Posterior cingulate gyrus (tissue), 11 donors: Measurements from ENCODE around the gene MICOS13.
"Not testable (repeated sequence)": the region's sequence is repeated elsewhere in the genome, so short reads cannot be mapped to it uniquely, and the experiment has no call there.

ENCODE experiments used
- DNase-seq, 10 donors: peaks; one replicate each; pipeline versions ENCODE4 v3.0.0 to v3.0.0-alpha.2; 2020 to 2021; ENCODE audit warnings: mixed read lengths in 3 of 10
- intact Hi-C: fragments of 100-400 bp; cut with DNase I; formaldehyde crosslinking; loops from one replicate; pipeline ENCODE4 v1.15.1; 2023

The MICOS13 gene

DNA sequence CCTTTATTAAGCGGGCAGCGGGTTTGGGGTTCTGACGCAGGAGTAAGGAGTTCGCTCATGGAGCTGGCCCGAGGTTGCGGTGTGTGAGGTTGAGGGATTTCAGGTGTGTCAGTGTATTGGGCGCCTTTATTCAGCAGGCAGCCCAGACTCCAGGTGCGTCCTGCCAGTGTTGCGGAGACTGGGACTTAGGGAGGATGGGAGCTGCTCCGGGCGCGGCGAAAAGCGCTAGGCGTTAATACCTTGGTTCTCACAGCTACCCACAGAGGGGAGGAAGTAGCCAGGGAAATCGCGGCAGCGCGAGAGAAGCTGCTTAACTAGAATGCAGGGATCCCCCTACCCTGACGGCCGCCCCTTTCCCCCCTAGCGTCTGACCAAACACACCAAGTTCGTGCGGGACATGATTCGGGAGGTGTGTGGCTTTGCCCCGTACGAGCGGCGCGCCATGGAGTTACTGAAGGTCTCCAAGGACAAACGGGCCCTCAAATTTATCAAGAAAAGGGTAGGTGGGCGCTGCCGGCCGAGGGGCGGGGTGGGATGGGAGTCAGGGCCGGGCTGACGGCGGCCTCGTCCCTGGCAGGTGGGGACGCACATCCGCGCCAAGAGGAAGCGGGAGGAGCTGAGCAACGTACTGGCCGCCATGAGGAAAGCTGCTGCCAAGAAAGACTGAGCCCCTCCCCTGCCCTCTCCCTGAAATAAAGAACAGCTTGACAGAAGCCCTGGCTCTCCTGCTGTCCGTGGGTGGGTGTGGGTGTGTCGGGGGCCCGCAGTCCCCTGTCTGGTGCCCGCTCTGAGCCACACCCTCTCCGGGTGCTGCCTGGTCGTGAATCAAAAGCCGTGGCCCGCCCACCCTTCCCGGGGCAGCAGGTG is 10.9 kb upstream of the MICOS13 start:
- DNase-seq: peak in 3 of 10 donors; percentile 38 to 81 (median 45)
- intact Hi-C loops: loop anchor here (1.0 kb wide), 1 partner anchor 29 kb away; the partner anchor contains the start of genes CATSPERD and LONP1

GRCh38 chr19:5690125-5690954 is 10.0 kb upstream of the MICOS13 start, which contains the start of gene RPL36:
RPL36 (plus strand) TSS chr19:5690295; CDS start chr19:5690508, 213 bp downstream.
- intact Hi-C loops: loop anchor here (1.0 kb wide), 1 partner anchor 30 kb away; the partner anchor contains the start of genes CATSPERD and LONP1
- peak; percentile 93 to 99 (median 96) for DNase-seq

GRCh38 chr19:5688262-5688881 is 8.1 kb upstream of the MICOS13 start:
- DNase-seq, intact Hi-C loops: not testable (repeated sequence)

GRCh38 chr19:5687360-5688198 is 7.3 kb upstream of the MICOS13 start:
- intact Hi-C loops: no loop called here
- peak in 1 of 10 donors; percentile 84 for DNase-seq

DNA sequence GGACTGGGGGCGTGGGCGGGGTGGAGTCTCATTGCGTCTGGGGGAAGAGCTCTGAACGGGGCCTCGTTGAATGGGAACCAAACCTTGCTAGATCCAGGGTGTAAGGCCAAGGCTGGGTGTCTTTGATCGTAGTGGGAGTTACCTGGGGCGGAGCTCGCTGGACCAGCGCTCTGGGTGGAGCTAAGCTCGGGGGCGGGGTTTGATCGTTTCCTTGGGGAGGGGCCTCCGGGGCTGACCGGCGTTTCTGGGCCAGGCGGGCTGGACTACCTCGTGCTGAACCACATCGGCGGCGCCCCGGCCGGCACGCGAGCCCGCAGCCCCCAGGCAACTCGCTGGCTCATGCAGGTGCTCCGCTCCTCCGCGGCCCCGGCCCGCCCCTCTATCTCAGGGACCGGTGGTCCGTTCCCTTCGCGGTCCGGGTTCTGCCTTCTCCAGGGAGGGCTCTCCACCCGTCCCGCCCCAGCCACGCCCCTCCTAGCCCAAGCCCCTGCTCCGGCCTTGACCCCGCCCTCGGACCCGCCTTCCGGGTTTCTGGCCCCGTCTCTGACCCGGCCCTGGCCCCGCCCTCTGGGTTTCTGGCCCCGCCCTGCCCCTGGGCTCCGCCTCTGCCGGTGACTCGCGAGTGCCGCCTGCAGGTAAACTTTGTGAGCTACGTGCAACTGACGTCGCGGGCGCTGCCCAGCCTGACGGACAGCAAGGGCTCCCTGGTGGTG is 6.5 kb upstream of the MICOS13 start:
- intact Hi-C loops: no loop called here
- DNase-seq: peak; percentile 79 to 99 (median 91)

DNA sequence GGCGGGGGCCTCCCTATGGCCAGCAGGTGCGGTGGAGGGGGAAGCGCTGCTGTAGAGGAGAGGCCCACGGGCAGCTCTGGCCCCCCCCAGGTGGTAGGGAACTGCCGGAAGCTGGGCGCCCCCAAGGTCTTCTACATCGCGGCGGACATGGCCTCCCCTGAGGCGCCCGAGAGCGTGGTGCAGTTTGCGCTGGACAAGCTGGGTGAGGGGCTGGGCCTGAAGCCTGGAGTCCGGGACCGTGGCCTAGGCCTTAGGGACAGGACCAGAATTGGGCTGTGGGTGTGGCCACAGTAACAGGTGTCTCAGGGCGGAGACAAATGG is 6.0 kb upstream of the MICOS13 start:
- intact Hi-C loops: no loop called here
- no peak for DNase-seq

GRCh38 chr19:5684694-5685430 is 4.5 kb upstream of the MICOS13 start:
- DNase-seq: peak in 1 of 10 donors; percentile 74
- intact Hi-C loops: no loop called here

DNA sequence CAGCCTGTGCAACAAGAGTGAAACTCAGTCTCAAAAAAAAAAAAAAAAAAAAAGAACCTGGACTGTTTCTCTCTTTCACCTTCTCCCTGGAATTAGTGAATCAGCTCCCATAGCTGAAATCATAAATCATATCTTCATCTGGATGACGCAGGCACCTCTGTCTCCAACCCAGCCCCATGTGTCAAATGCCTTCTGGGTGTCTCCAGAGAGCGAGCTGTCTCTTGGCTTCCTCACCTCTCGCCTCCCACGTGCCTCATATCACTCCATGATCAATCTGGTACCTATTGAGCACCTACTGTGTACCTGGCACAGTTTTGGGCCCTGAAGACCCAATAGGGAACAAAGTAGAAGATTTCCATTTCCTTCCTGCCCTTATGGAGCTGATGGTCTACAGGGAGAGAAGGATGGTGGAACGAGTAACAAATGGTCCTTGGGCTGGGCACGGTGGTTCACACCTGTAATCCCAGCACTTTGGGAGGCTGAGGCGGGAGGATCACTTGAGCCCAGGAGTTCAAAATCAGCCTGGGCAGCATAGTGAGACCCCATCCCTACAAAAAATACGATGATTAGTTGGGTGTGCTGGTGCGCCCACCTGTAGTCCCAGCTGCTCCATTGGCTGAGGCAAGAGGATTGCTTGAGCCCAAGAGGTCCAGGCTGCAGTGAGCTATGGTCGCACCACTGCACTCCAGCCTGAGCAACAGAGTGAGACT is 3.0 kb upstream of the MICOS13 start:
- no peak for DNase-seq
- intact Hi-C loops: no loop called here

- DNase-seq: no peak
- intact Hi-C loops: no loop called here
These were observed 1.8 kb upstream of the MICOS13 start for GRCh38 chr19:5682107-5682482.

- intact Hi-C loops: loop anchor here (2.0 kb wide), 2 partner anchors 59 to 109 kb away; partner anchors contain the start of genes DUS3L, SAFB and SAFB2
- DNase-seq: no peak
These were observed 1.2 kb upstream of the MICOS13 start for GRCh38 chr19:5681391-5682106.

GRCh38 chr19:5680084-5680436 is 256 bp downstream of the MICOS13 start:
- peak in 4 of 10 donors; percentile 45 to 93 (median 74) for DNase-seq

GRCh38 chr19:5679289-5680083 is 830 bp downstream of the MICOS13 start:
- no peak for DNase-seq
- intact Hi-C loops: loop anchor here (1.0 to 2.0 kb wide), 3 partner anchors 41 to 111 kb away; partner anchors contain the start of genes CATSPERD, DUS3L, LONP1 and SAFB

More at GRCh38 chr19:5680084-5680436, 256 bp downstream of the MICOS13 start:
- intact Hi-C loops: loop anchor here (1.0 to 2.0 kb wide), 3 partner anchors 40 to 111 kb away; partner anchors contain the start of genes CATSPERD, DUS3L, LONP1 and SAFB

- intact Hi-C loops: no loop called here
These were observed 2.1 kb downstream of the MICOS13 start for GRCh38 chr19:5678071-5678718.

GRCh38 chr19:5677580-5677979 is 2.7 kb downstream of the MICOS13 start:
- no peak for DNase-seq
- intact Hi-C loops: no loop called here

More at GRCh38 chr19:5678071-5678718, 2.1 kb downstream of the MICOS13 start:
- peak in 1 of 10 donors; percentile 67 for DNase-seq

DNA sequence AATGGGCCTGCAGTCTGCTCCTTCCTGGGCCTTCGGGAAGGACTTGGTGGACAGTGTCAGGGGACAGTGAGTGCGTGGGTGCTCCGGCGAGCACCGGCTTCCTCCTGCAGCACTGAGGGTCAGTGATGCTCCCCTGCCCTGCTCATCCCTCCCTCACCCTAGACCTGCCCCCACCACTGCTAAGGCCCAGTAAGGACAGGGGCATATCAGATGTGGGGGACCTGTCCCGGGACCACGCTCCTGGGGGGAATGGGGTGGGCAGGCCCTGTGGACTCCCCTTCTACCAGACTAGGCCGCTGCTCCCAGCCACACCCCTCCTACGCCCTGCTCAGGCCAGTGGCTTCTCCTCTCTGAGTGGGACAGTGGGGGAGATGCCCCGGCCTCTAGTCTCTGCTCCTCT is 3.2 kb downstream of the MICOS13 start:
- intact Hi-C loops: no loop called here
- DNase-seq: no peak

DNA sequence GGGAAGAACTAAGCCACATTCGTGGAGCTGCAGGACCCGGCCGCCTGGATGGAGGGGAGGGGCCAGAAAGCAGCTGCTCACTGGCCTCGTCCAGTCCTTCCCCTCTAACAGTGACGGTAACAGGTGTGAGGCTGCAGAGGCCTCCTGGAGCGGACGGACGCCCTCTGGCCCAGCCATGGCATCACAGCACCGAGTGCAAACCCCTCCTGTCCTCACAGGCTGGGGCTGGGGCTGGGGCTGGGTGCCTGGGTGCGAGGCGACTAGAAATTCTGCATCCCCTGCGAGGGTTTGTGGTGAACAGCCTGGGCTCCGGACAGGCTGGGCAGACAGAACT is 3.6 kb downstream of the MICOS13 start:
- intact Hi-C loops: no loop called here
- DNase-seq: no peak
